Ishikawa (cell line): Measurements from ENCODE around the gene UBE2E3.

Source experiments
- CEBPB ChIP-seq: IDR thresholded peaks from 2 replicates; pipeline ENCODE4 v1.6.1; 2012
- CREB1 ChIP-seq: IDR thresholded peaks from 2 replicates; pipeline ENCODE4 v1.6.1; 2012; ENCODE audit warnings: low read depth
- EP300 ChIP-seq: IDR thresholded peaks from 2 replicates; pipeline ENCODE4 v1.6.1; 2012; ENCODE audit warnings: borderline replicate concordance
- MAX ChIP-seq: IDR thresholded peaks from 2 replicates; pipeline ENCODE4 v1.6.1; 2012
- RAD21 ChIP-seq: IDR thresholded peaks from 2 replicates; pipeline ENCODE4 v1.6.1; 2012; ENCODE audit warnings: low read depth
- TAF1 ChIP-seq: IDR thresholded peaks from 2 replicates; pipeline ENCODE4 v1.6.1; 2012; ENCODE audit warnings: low read depth, mild to moderate bottlenecking
- TCF12 ChIP-seq: IDR thresholded peaks from 2 replicates; pipeline ENCODE4 v1.6.1; 2012; ENCODE audit warnings: low read depth

GRCh38 chr2:181066333-181066732, 85.9 kb downstream of the UBE2E3 start:
- TF ChIP-seq MAX (no peak), TAF1 (no peak), CREB1 (no peak), RAD21 (no peak), CEBPB (no peak), EP300 (no peak), TCF12 (no peak)
